Measurements from ENCODE around the gene NTRK3. TPM values are rescaled to one million over a fixed set of nuclear protein-coding genes. Genes with fewer than 3 reads are reported as not detected.
"Not testable (repeated sequence)": the region's sequence is repeated elsewhere in the genome, so short reads cannot be mapped to it uniquely, and the experiment has no call there.

The NTRK3 gene
- total and polyA plus RNA-seq, 3 donors from 2014 or later: 10.7 to 40.6 (median 24.6) TPM

GRCh38 chr15:88075102-88075501 lies 181.4 kb downstream of the NTRK3 start:
- intact Hi-C loops (cut with DNase I; ENCODE audit: low total_unique reads): no loop called here
- Histone ChIP-seq H3K27ac (no peak overlapping the region), H3K9me3 (no peaks in the 10 kb centered on the region), H3K4me1 (no peaks in the 10 kb centered on the region), H3K4me3 (no peak overlapping the region), H3K27me3 (no peaks in the 10 kb centered on the region), H3K36me3 (ENCODE audit: low read depth, missing control alignments) (no peaks in the 10 kb centered on the region)
- 89 to 92% methylated on average over 6 of the region's 6 CpGs for WGBS, 2 donors
- no peak for DNase-seq
- TF ChIP-seq POLR2A (IDR thresholded peaks at IDR 0.05): no peak
- TF ChIP-seq, protein P1, sequence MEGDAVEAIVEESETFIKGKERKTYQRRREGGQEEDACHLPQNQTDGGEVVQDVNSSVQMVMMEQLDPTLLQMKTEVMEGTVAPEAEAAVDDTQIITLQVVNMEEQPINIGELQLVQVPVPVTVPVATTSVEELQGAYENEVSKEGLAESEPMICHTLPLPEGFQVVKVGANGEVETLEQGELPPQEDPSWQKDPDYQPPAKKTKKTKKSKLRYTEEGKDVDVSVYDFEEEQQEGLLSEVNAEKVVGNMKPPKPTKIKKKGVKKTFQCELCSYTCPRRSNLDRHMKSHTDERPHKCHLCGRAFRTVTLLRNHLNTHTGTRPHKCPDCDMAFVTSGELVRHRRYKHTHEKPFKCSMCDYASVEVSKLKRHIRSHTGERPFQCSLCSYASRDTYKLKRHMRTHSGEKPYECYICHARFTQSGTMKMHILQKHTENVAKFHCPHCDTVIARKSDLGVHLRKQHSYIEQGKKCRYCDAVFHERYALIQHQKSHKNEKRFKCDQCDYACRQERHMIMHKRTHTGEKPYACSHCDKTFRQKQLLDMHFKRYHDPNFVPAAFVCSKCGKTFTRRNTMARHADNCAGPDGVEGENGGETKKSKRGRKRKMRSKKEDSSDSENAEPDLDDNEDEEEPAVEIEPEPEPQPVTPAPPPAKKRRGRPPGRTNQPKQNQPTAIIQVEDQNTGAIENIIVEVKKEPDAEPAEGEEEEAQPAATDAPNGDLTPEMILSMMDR (IDR thresholded peaks at IDR 0.05): no peak

- H3K9me3 ChIP-seq: no peaks in the 10 kb centered on the region
- intact Hi-C loops (cut with DNase I; ENCODE audit: low total_unique reads): no loop called here
- no peak overlapping the region for H3K27ac ChIP-seq
- 91 to 92% methylated on average over 5 of the region's 5 CpGs for WGBS, 2 donors
- DNase-seq: no peak
- H3K4me1 ChIP-seq: no peaks in the 10 kb centered on the region
- no peak overlapping the region for H3K4me3 ChIP-seq
- H3K27me3 ChIP-seq: no peaks in the 10 kb centered on the region
- TF ChIP-seq POLR2A (IDR thresholded peaks at IDR 0.05): no peak
- TF ChIP-seq, protein P1 (IDR thresholded peaks at IDR 0.05): no peak
- H3K36me3 ChIP-seq (ENCODE audit: low read depth, missing control alignments): no peaks in the 10 kb centered on the region
Measured at GRCh38 chr15:88074386-88074785, 182.2 kb downstream of the NTRK3 start.

GRCh38 chr15:88073391-88073691 lies 183.2 kb downstream of the NTRK3 start:
- no peak for DNase-seq
- no peak overlapping the region for H3K27ac ChIP-seq
- H3K4me3 ChIP-seq: no peak overlapping the region
- H3K9me3 ChIP-seq: no peaks in the 10 kb centered on the region
- intact Hi-C loops (cut with DNase I; ENCODE audit: low total_unique reads): no loop called here
- 82 to 97% methylated on average over 2 of the region's 2 CpGs for WGBS, 2 donors
- no peaks in the 10 kb centered on the region for H3K27me3 ChIP-seq
- H3K36me3 ChIP-seq (ENCODE audit: low read depth, missing control alignments): no peaks in the 10 kb centered on the region
- TF ChIP-seq POLR2A (IDR thresholded peaks at IDR 0.05): no peak
- TF ChIP-seq, protein P1 (IDR thresholded peaks at IDR 0.05): no peak
- H3K4me1 ChIP-seq: no peaks in the 10 kb centered on the region

GRCh38 chr15:88072598-88073390 lies 183.7 kb downstream of the NTRK3 start:
- intact Hi-C loops (cut with DNase I; ENCODE audit: low total_unique reads): no loop called here
- TF ChIP-seq, protein P1 (IDR thresholded peaks at IDR 0.05): no peak
- no peak for TF ChIP-seq POLR2A (IDR thresholded peaks at IDR 0.05)
- 81 to 83% methylated on average over 6 of the region's 6 CpGs for WGBS, 2 donors

DNA sequence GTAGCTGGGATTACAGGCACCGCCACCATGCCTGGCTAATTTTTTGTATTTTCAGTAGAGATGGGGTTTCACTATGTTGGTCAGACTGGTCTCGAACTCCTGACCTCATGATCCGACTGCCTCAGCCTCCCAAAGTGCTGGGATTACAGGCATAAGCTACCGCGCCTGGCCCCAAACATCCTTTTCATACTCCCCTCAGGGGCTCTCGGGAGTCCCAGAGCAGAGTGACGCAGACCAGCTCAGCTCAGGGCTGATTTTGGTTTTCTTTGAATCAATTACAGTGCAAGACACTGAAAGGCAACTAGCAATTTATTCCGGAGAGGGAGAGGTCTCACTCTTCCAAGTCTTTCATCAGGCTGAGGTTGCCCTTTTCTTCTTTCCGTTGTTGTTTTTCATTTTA lies 184.4 kb downstream of the NTRK3 start:
- H3K36me3 ChIP-seq (ENCODE audit: low read depth, missing control alignments); intact Hi-C loops (cut with DNase I; ENCODE audit: low total_unique reads); H3K27ac ChIP-seq; H3K4me3 ChIP-seq; H3K9me3 ChIP-seq; H3K27me3 ChIP-seq; DNase-seq; H3K4me1 ChIP-seq: not testable (repeated sequence)
- 75 to 79% methylated on average over 6 to 9 of the region's 9 CpGs for WGBS, 2 donors

More at GRCh38 chr15:88072598-88073390, 183.7 kb downstream of the NTRK3 start:
- no peak overlapping the region for H3K27ac ChIP-seq
- DNase-seq: no peak
- no peaks in the 10 kb centered on the region for H3K27me3 ChIP-seq
- no peaks in the 10 kb centered on the region for H3K36me3 ChIP-seq (ENCODE audit: low read depth, missing control alignments)
- no peaks in the 10 kb centered on the region for H3K4me1 ChIP-seq
- H3K9me3 ChIP-seq: no peaks in the 10 kb centered on the region
- no peak overlapping the region for H3K4me3 ChIP-seq

Data from testis (tissue), 3 donors.